ENCODE results near the gene PICALM. TPM values are rescaled to one million over a fixed set of nuclear protein-coding genes. Genes with fewer than 3 reads are reported as not detected.

Gene PICALM
- total and polyA plus RNA-seq, 2 donors (not counting 3 experiments of a cell fraction or from before 2014, with no cell fraction given), result 181 to 202 TPM

DNA sequence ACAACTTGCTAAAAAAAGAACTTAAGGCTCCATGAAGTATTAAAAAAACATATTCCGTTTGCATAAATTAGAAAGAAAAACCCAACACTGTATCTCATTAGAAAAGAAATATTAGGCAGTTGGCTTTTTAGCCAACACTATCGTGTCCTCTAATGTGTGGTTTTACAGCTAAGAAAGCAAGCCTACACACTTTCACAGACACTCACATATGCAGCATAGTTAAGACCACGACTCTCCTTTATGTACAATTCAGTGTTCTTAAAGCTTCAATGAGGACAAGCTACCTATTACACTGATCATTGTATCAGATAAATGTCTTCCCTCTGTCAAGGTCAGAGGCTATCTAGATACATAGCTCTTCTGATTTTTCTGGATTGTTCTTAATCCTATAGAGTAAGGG lies 80.1 kb downstream of the PICALM start:
- intact Hi-C loops (cut with micrococcal nuclease) (no loop called here), dilution Hi-C loops (cut with MboI; ENCODE audit: extremely low pct_ligation_motif_present, low sequenced_read_pairs) (no loop called here)
- H2AFZ ChIP-seq (ENCODE audit: low read depth, low read length), result no peak overlapping the region
- BruUV-seq (replicated peaks), result no TSS peak
- H3K9me3 ChIP-seq (replicated peaks; ENCODE audit: control insufficient read depth, insufficient read depth, low read length), result no peaks in the 10 kb centered on the region
- no peaks in the 10 kb centered on the region for H4K20me1 ChIP-seq (replicated peaks; ENCODE audit: control insufficient read depth, extremely low read depth, insufficient read depth, low read length)
- H3K27me3 ChIP-seq (ENCODE audit: control insufficient read depth in 2 of 2, insufficient read depth in 2 of 2, low read length in 2 of 2), result no peaks in the 10 kb centered on the region
- no peak overlapping the region for H3K27ac ChIP-seq (ENCODE audit: insufficient read depth, low read depth, low read length)
- no peaks in the 10 kb centered on the region for H3K9me1 ChIP-seq (replicated peaks; ENCODE audit: control insufficient read depth, extremely low read depth, insufficient read depth, low read length)
- ChIA-PET CTCF (interaction anchor here (1.0 to 2.6 kb wide), 7 partner anchors 10 to 230 kb away, joined by 3 to 8 read pairs (median 4); no protein-coding TSS in a partner anchor), POLR2A (no interaction called here)
- H3K79me2 ChIP-seq (ENCODE audit: control insufficient read depth, insufficient read depth, low read length), result peaks cover 14% of the 10 kb centered on the region
- no peak overlapping the region for H3K9ac ChIP-seq (replicated peaks; ENCODE audit: extremely low read depth, insufficient read depth, low read length)
- TF ChIP-seq FOS (IDR thresholded peaks at IDR 0.05; ENCODE audit: borderline replicate concordance, insufficient read depth, low read length) (no peak), JUN (IDR thresholded peaks at IDR 0.05; ENCODE audit: borderline replicate concordance, insufficient read depth, insufficient read length, low read depth) (no peak), POLR2A (IDR thresholded peaks at IDR 0.05; ENCODE audit: low read depth, low read length) (no peak), CTCF (IDR thresholded peaks at IDR 0.05; ENCODE audit: extremely low read depth in 1 of 2, insufficient read depth in 1 of 2, low read depth in 1 of 2, low read length in 2 of 2) (no peak), MAX (IDR thresholded peaks at IDR 0.05; ENCODE audit: insufficient read depth, insufficient read length) (no peak), GATA2 (IDR thresholded peaks at IDR 0.05; ENCODE audit: insufficient read depth, insufficient read length, low read depth, low read length) (no peak), MYC (IDR thresholded peaks at IDR 0.05; ENCODE audit: low read depth, low read length) (no peak), POLR2AphosphoS5 (IDR thresholded peaks at IDR 0.05; ENCODE audit: insufficient read depth, low read depth, low read length) (no peak)
- FAIRE-seq, result no peak
- no peak for DNase-seq (ENCODE audit: low read depth, low spot score)
- no peaks in the 10 kb centered on the region for H3K4me1 ChIP-seq (ENCODE audit: control insufficient read depth, extremely low read depth, insufficient read depth, low read length)
- peaks cover 0 to 22% of the 10 kb centered on the region in 2 experiments for H3K36me3 ChIP-seq (ENCODE audit: control insufficient read depth in 2 of 2, extremely low read depth in 1 of 2, insufficient read depth in 2 of 2, low read length in 2 of 2)
- no peak overlapping the region for H3K4me3 ChIP-seq (replicated peaks in 1 of 3; ENCODE audit: insufficient read depth in 1 of 3, low read depth in 1 of 3, low read length in 3 of 3)
- H3K4me2 ChIP-seq (ENCODE audit: insufficient read depth, low read length), result no peak overlapping the region

Measured in endothelial cell of umbilical vein (primary cell).